Measurements from ENCODE around the gene MCM3AP.

DNA sequence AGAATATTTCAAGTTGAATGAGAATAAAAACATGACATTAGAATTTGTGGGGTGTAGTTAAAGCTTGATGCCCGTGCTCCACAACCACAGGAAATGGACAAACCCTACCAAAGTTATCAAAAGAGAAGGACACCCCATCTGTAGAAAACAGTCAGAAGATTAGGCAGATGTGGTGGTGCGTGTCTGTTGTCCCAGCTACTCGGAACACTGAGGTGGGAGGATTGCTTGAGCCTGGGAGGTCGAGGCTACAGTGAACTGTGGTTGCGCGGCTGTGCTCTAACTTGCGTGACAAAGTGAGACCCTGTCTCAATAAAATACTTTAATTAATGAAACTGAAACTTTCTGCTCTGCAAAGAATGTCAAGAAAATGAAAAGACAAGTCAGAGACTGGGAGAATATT lies 99.7 kb downstream of the MCM3AP start:
- no peak for TF ChIP-seq GATA2 (IDR thresholded peaks at IDR 0.05; ENCODE audit: low read depth, low read length)
- no peak for TF ChIP-seq GATA3 (IDR thresholded peaks at IDR 0.05; ENCODE audit: low read depth, low read length)

All from SH-SY5Y (cell line).